HCT116 (cell line): ENCODE results near the gene RNF130. TPM values are rescaled to one million over a fixed set of nuclear protein-coding genes. Genes with fewer than 3 reads are reported as not detected.

ENCODE experiments used
- ATAC-seq: fragments of 200-7000 bp; cut with Tn5 transposase; 2 replicates; pipeline ENCODE4 v1.9.1; 2020; ENCODE audit warnings: mild to moderate bottlenecking, moderate library complexity
- BruUV-seq: library from RNA; stranded (reverse); fragments of 400-500 nt; replicated peaks from 2 replicates; lab custom pipeline; 2021; lab: Mats Ljungman, UMichigan
- CTCF ChIA-PET: fragments of 300-600 bp; sonication (Branson Sonifier 250); formaldehyde crosslinking; loops from one replicate; lab custom pipeline; 2021; ENCODE audit warnings: antibody characterized with exemption; lab: Charles Lee
- POLR2A ChIA-PET: fragments of 300-600, 350-600 bp; sonication (Branson Sonifier 250); formaldehyde crosslinking; loops from one replicate; lab custom pipeline; 2021; ENCODE audit warnings: antibody characterized with exemption; lab: Charles Lee
- RAD21 ChIA-PET, 2 experiments: fragments of 300-600 bp; sonication (Branson Sonifier 250); formaldehyde crosslinking; loops; one replicate each; lab custom pipeline; 2023; ENCODE audit warnings: low total read pairs in 2 of 2; ENCODE audit not compliant: uncharacterized antibody in 2 of 2, unreplicated experiment in 2 of 2, low non-redundant PET in 1 of 2; lab: Charles Lee
- DNase-seq: peaks from one replicate; pipeline ENCODE4 v3.0.0-alpha.2; 2010; ENCODE audit warnings: low read depth, low spot score
- H2AFZ ChIP-seq: fragments of 200-600 bp; shearing (Covaris generic), sonication (generic); 2 replicates; pipeline ENCODE4 v1.6.1; 2017; ENCODE audit warnings: low read depth, mixed run types, mixed read lengths, antibody characterized with exemption, low read length; ENCODE audit not compliant: poor library complexity, severe bottlenecking
- H3K27ac ChIP-seq: 2 replicates; pipeline ENCODE4 v1.5.1; 2012; ENCODE audit warnings: low read depth, low read length
- H3K27me3 ChIP-seq: fragments of 200-600 bp; sonication (generic); 2 replicates; pipeline ENCODE4 v1.6.1; 2016; ENCODE audit warnings: mixed run types, low read length, mixed read lengths; ENCODE audit not compliant: insufficient read depth
- H3K36me3 ChIP-seq, 2 experiments: fragments of 200-500 bp in 1 of 2; fragments of 200-600 bp in 1 of 2; sonication (Bioruptor generic) in 1 of 2; sonication (generic) in 1 of 2; 2 replicates each; pipeline versions ENCODE4 v1.5.1 to v1.6.1; 2014 to 2016; ENCODE audit warnings: low read length in 2 of 2, inconsistent platforms in 1 of 2, mixed read lengths in 1 of 2, mixed run types in 1 of 2; ENCODE audit not compliant: insufficient read depth in 2 of 2, control insufficient read depth in 1 of 2
- H3K4me1 ChIP-seq, 2 experiments: fragments of 200-600 bp in 1 of 2; sonication (generic) in 1 of 2; 2 replicates each; pipeline versions ENCODE4 v1.5.1 to v1.6.1; 2012 to 2017; ENCODE audit warnings: low read length in 2 of 2, inconsistent platforms in 1 of 2, mild to moderate bottlenecking in 1 of 2, mixed read lengths in 1 of 2, mixed run types in 1 of 2, moderate library complexity in 1 of 2; ENCODE audit not compliant: insufficient read depth in 2 of 2, control insufficient read depth in 1 of 2
- H3K4me2 ChIP-seq: fragments of 200-600 bp; sonication (generic); 2 replicates; pipeline ENCODE4 v1.6.1; 2017; ENCODE audit warnings: mixed run types, low read length, mixed read lengths
- H3K4me3 ChIP-seq, 2 experiments: fragments of 200-600 bp in 1 of 2; sonication (generic) in 1 of 2; replicated peaks in 1 of 2; 2 replicates each; pipeline ENCODE4 v1.5.1; 2011 to 2016; ENCODE audit warnings: low read length in 2 of 2, control low read depth in 1 of 2, low read depth in 1 of 2, mild to moderate bottlenecking in 1 of 2, mixed read lengths in 1 of 2, mixed run types in 1 of 2
- H3K79me2 ChIP-seq: fragments of 200-600 bp; sonication (generic); 2 replicates; pipeline ENCODE4 v1.6.1; 2017; ENCODE audit warnings: mild to moderate bottlenecking, mixed run types, low read length, moderate library complexity, mixed read lengths; ENCODE audit not compliant: insufficient read depth
- H3K9ac ChIP-seq: fragments of 200-600 bp; sonication (generic); 2 replicates; pipeline ENCODE4 v1.6.1; 2016; ENCODE audit warnings: low read length, mixed read lengths
- H3K9me2 ChIP-seq: fragments of 200-600 bp; sonication (generic), shearing (Covaris generic); 2 replicates; pipeline ENCODE4 v1.6.1; 2017; ENCODE audit warnings: mixed run types, mild to moderate bottlenecking, moderate library complexity; ENCODE audit not compliant: insufficient read depth
- H3K9me3 ChIP-seq, 2 experiments: fragments of 200-500 bp in 1 of 2; fragments of 200-600 bp in 1 of 2; sonication (Bioruptor generic) in 1 of 2; sonication (generic) in 1 of 2; 2 replicates each; pipeline ENCODE4 v1.6.1; 2014 to 2017; ENCODE audit warnings: low read length in 2 of 2, mixed read lengths in 2 of 2, inconsistent platforms in 1 of 2, low read depth in 1 of 2, mild to moderate bottlenecking in 1 of 2, mixed run types in 1 of 2, moderate library complexity in 1 of 2; ENCODE audit not compliant: control insufficient read depth in 1 of 2, insufficient read depth in 1 of 2
- H4K20me1 ChIP-seq: fragments of 200-600 bp; sonication (generic), shearing (Covaris generic); 2 replicates; pipeline ENCODE4 v1.6.1; 2017; ENCODE audit warnings: mixed run types, mild to moderate bottlenecking, moderate library complexity; ENCODE audit not compliant: insufficient read depth
- CBX3 ChIP-seq: IDR thresholded peaks from 2 replicates; pipeline ENCODE4 v1.6.1; 2012; ENCODE audit warnings: low read depth
- CTCF ChIP-seq, 3 experiments: fragments of 200-600 bp in 1 of 3; sonication (generic) in 1 of 3; IDR thresholded peaks in 2 of 3; conservative IDR thresholded peaks in 1 of 3; 2 replicates each; pipeline ENCODE4 v1.5.1; 2012 to 2017; ENCODE audit warnings: low read depth in 2 of 3, low read length in 2 of 3, antibody characterized with exemption in 1 of 3, borderline replicate concordance in 1 of 3, control low read depth in 1 of 3, mild to moderate bottlenecking in 1 of 3, mixed read lengths in 1 of 3, mixed run types in 1 of 3, moderate library complexity in 1 of 3; ENCODE audit not compliant: insufficient read depth in 1 of 3
- EGR1 ChIP-seq: IDR thresholded peaks from 2 replicates; pipeline ENCODE4 v1.6.1; 2012; ENCODE audit warnings: low read depth
- EZH2 ChIP-seq: fragments of 200-600 bp; sonication (generic); IDR thresholded peaks from 2 replicates; pipeline ENCODE4 v1.6.1; 2017; ENCODE audit warnings: antibody characterized with exemption, mixed run types
- EZH2phosphoT487 ChIP-seq: fragments of 200-600 bp; IDR thresholded peaks from 2 replicates; pipeline ENCODE4 v1.6.1; 2018; ENCODE audit warnings: antibody characterized with exemption, borderline replicate concordance
- FOSL1 ChIP-seq: IDR thresholded peaks from 2 replicates; pipeline ENCODE4 v1.6.1; 2012; ENCODE audit warnings: low read depth
- JUND ChIP-seq: IDR thresholded peaks from 2 replicates; pipeline ENCODE4 v1.6.1; 2012
- POLR2AphosphoS5 ChIP-seq: IDR thresholded peaks from 2 replicates; pipeline ENCODE4 v1.6.1; 2011; ENCODE audit warnings: mild to moderate bottlenecking, low read depth, low read length, moderate library complexity
- RAD21 ChIP-seq: IDR thresholded peaks from 2 replicates; pipeline ENCODE4 v1.6.1; 2012; ENCODE audit warnings: low read depth, mild to moderate bottlenecking
- REST ChIP-seq: IDR thresholded peaks from 2 replicates; pipeline ENCODE4 v1.6.1; 2012; ENCODE audit warnings: low read depth
- SIN3A ChIP-seq: IDR thresholded peaks from 2 replicates; pipeline ENCODE4 v1.6.1; 2012; ENCODE audit warnings: low read depth
- SP1 ChIP-seq: IDR thresholded peaks from 2 replicates; pipeline ENCODE4 v1.6.1; 2012; ENCODE audit warnings: low read depth
- SRF ChIP-seq: IDR thresholded peaks from 2 replicates; pipeline ENCODE4 v1.6.1; 2012; ENCODE audit warnings: low read depth
- TCF7L2 ChIP-seq: IDR thresholded peaks from 2 replicates; pipeline ENCODE4 v1.7.0; 2011; ENCODE audit warnings: borderline replicate concordance, inconsistent platforms; ENCODE audit not compliant: insufficient read depth, insufficient read length; ENCODE audit errors: extremely low read depth
- YY1 ChIP-seq: IDR thresholded peaks from 2 replicates; pipeline ENCODE4 v1.6.1; 2011; ENCODE audit warnings: low read length, low read depth, moderate library complexity, mild to moderate bottlenecking; ENCODE audit not compliant: insufficient replicate concordance; ENCODE audit errors: extremely low read depth
- intact Hi-C: fragments of 100-400 bp; cut with micrococcal nuclease; formaldehyde crosslinking; loops from 2 replicates; pipeline ENCODE4 v1.10.0; 2022
- total RNA-seq: library from RNA; stranded (reverse); gene quantifications from one replicate; pipeline ENCODE4 v1.2.1, GENCODE V29; 2021; ENCODE audit not compliant: unreplicated experiment
- TF ChIP-seq, protein P1 (sequence below): IDR thresholded peaks from 2 replicates; pipeline ENCODE4 v1.6.1; 2011; ENCODE audit warnings: mild to moderate bottlenecking, low read length, moderate library complexity; ENCODE audit not compliant: insufficient replicate concordance; ENCODE audit errors: extremely low read depth
- TF ChIP-seq, protein P2 (sequence below): IDR thresholded peaks from 2 replicates; pipeline ENCODE4 v1.6.1; 2012
- TF ChIP-seq, protein P3 (sequence below): IDR thresholded peaks from 2 replicates; pipeline ENCODE4 v1.6.1; 2012

The RNF130 gene
- total RNA-seq, 1 experiment from 2014 or later = 34.9 TPM

DNA sequence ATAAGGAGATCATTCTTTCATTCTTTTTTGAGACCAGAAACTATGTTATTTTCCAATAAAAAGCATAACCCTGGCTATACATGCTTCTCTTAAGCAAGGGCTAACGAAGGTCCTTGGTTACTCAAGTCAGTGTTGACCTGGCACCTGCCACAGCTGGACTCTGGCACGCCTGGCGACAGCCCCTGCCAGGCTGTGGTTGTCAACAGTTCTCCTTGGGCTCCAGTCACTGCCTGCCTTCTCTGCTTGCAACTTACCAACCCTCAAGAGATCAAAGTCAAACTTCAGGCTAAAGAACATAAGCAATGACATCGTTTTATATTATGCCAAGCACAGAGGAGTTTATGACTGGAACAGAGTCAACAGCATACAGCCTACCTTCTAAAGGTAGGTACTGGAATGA lies 102.4 kb downstream of the RNF130 start:
- no peak overlapping the region for H3K4me2 ChIP-seq
- ChIA-PET POLR2A (no interaction called here), CTCF (no interaction called here), RAD21 (no interaction called here)
- ATAC-seq (no peak), DNase-seq (no peak)
- no peak overlapping the region for H3K9ac ChIP-seq
- H2AFZ ChIP-seq = no peak overlapping the region
- intact Hi-C loops = no loop called here
- H3K4me3 ChIP-seq = no peak overlapping the region
- peaks cover 0 to 6% of the 10 kb centered on the region in 2 experiments; a peak in 2 of 4 replicates for H3K36me3 ChIP-seq
- BruUV-seq = no TSS peak
- no peaks in the 10 kb centered on the region for H3K27me3 ChIP-seq
- no peaks in the 10 kb centered on the region for H3K4me1 ChIP-seq
- no peak overlapping the region for H3K27ac ChIP-seq
- no peaks in the 10 kb centered on the region for H3K9me3 ChIP-seq
- TF ChIP-seq EZH2phosphoT487 (no peak), RAD21 (no peak), POLR2AphosphoS5 (no peak), SP1 (no peak), JUND (no peak), CBX3 (no peak), REST (no peak), FOSL1 (no peak), SIN3A (no peak), CTCF (IDR thresholded peaks at IDR 0.05 in 2 of 3, conservative IDR thresholded peaks at IDR 0.05 in 1 of 3; ENCODE audit: borderline replicate concordance in 1 of 3, insufficient read depth in 1 of 3, low read depth in 2 of 3, low read length in 2 of 3) (no peak), EGR1 (no peak), SRF (no peak), EZH2 (no peak), YY1 (no peak), TCF7L2 (no peak)
- TF ChIP-seq, protein P1, sequence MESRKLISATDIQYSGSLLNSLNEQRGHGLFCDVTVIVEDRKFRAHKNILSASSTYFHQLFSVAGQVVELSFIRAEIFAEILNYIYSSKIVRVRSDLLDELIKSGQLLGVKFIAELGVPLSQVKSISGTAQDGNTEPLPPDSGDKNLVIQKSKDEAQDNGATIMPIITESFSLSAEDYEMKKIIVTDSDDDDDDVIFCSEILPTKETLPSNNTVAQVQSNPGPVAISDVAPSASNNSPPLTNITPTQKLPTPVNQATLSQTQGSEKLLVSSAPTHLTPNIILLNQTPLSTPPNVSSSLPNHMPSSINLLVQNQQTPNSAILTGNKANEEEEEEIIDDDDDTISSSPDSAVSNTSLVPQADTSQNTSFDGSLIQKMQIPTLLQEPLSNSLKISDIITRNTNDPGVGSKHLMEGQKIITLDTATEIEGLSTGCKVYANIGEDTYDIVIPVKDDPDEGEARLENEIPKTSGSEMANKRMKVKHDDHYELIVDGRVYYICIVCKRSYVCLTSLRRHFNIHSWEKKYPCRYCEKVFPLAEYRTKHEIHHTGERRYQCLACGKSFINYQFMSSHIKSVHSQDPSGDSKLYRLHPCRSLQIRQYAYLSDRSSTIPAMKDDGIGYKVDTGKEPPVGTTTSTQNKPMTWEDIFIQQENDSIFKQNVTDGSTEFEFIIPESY = no peak
- TF ChIP-seq, protein P2, sequence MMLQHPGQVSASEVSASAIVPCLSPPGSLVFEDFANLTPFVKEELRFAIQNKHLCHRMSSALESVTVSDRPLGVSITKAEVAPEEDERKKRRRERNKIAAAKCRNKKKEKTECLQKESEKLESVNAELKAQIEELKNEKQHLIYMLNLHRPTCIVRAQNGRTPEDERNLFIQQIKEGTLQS = no peak
- TF ChIP-seq, protein P3, sequence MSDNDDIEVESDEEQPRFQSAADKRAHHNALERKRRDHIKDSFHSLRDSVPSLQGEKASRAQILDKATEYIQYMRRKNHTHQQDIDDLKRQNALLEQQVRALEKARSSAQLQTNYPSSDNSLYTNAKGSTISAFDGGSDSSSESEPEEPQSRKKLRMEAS = no peak
- TF ChIP-seq, all 23 proteins: peak for 0
- H3K79me2 ChIP-seq = no peaks in the 10 kb centered on the region
- H4K20me1 ChIP-seq = no peaks in the 10 kb centered on the region
- H3K9me2 ChIP-seq = no peaks in the 10 kb centered on the region
